Activated T-helper 1 cell treated with anti-CD3 and anti-CD28 coated beads, Interleukin-12 subunit alpha, Interleukin-12 subunit beta, Interleukin-2, Interleukin-4 antibody, amounts not matched to agents 30 ng/mL and 10 ng/mL and 1 ng/mL, durations not matched to agents 14 hours and 24 hours and 36 hours (primary cell): Measurements from ENCODE around the gene SEPTIN3. TPM values are rescaled to one million over a fixed set of nuclear protein-coding genes. Genes with fewer than 3 reads are reported as not detected.

ENCODE experiments used
- total RNA-seq: library from RNA; stranded (reverse); gene quantifications from 2 replicates; pipeline ENCODE4 v1.2.3, GENCODE V29; 2022

The SEPTIN3 gene
- total RNA-seq, 1 donor from 2014 or later, result 7.9 TPM

Other genes with a start within 250 kb of the SEPTIN3 start
- 18.0 and 19.6 TPM in 2 replicates for gene CCDC134, start 168.8 kb upstream of the SEPTIN3 start, total RNA-seq
- 235 and 245 TPM in 2 replicates for gene SREBF2, start 136.3 kb upstream of the SEPTIN3 start, total RNA-seq
- gene SHISA8, start 54.4 kb upstream of the SEPTIN3 start, total RNA-seq, result 5.8 and 6.1 TPM in 2 replicates
- gene TNFRSF13C, start 42.6 kb upstream of the SEPTIN3 start, total RNA-seq, result 3.0 and 3.2 TPM in 2 replicates
- 82.0 and 84.6 TPM in 2 replicates for gene CENPM, start 22.3 kb upstream of the SEPTIN3 start, total RNA-seq
- gene WBP2NL, start 29.3 kb downstream of the SEPTIN3 start, total RNA-seq, result 1.5 and 2.3 TPM in 2 replicates
- 30.5 and 30.9 TPM in 2 replicates for gene NAGA, start 101.4 kb downstream of the SEPTIN3 start, total RNA-seq
- gene PHETA2, start 104.8 kb downstream of the SEPTIN3 start, total RNA-seq, result 5.6 and 5.9 TPM in 2 replicates
- 53.9 and 58.2 TPM in 2 replicates for gene SMDT1, start 110.3 kb downstream of the SEPTIN3 start, total RNA-seq
- 81.6 and 85.8 TPM in 2 replicates for gene NDUFA6, start 121.3 kb downstream of the SEPTIN3 start, total RNA-seq
- 4.1 and 4.6 TPM in 2 replicates for gene CYP2D6, start 161.4 kb downstream of the SEPTIN3 start, total RNA-seq